ENCODE results near the gene UBE2C.

DNA sequence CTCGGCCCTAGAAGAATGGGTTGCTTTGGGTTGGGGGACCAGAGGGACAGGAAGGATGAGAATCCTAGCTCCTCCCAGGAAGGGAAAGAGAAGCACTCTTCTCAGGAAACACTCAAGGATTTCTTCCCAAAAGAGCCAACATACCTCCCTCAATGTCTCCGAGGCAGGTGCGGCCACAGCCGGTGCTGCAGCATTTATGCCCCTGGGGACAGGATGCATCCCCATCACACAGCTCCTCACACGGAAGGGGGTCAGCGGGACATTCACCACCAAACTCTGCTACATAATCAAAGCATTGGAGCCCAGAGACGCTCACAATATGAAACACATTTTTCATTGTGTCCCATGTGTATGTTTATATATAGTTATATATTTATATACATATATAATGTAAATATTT, 35.5 kb upstream of the UBE2C start:
- TF ChIP-seq, protein P1, sequence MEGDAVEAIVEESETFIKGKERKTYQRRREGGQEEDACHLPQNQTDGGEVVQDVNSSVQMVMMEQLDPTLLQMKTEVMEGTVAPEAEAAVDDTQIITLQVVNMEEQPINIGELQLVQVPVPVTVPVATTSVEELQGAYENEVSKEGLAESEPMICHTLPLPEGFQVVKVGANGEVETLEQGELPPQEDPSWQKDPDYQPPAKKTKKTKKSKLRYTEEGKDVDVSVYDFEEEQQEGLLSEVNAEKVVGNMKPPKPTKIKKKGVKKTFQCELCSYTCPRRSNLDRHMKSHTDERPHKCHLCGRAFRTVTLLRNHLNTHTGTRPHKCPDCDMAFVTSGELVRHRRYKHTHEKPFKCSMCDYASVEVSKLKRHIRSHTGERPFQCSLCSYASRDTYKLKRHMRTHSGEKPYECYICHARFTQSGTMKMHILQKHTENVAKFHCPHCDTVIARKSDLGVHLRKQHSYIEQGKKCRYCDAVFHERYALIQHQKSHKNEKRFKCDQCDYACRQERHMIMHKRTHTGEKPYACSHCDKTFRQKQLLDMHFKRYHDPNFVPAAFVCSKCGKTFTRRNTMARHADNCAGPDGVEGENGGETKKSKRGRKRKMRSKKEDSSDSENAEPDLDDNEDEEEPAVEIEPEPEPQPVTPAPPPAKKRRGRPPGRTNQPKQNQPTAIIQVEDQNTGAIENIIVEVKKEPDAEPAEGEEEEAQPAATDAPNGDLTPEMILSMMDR (IDR thresholded peaks at IDR 0.05; ENCODE audit: low read depth, low read length), result no peak
- no peak for TF ChIP-seq EZH2phosphoT487 (IDR thresholded peaks at IDR 0.05; ENCODE audit: low read depth)
